ENCODE measurements around the gene NOC4L.

DNA sequence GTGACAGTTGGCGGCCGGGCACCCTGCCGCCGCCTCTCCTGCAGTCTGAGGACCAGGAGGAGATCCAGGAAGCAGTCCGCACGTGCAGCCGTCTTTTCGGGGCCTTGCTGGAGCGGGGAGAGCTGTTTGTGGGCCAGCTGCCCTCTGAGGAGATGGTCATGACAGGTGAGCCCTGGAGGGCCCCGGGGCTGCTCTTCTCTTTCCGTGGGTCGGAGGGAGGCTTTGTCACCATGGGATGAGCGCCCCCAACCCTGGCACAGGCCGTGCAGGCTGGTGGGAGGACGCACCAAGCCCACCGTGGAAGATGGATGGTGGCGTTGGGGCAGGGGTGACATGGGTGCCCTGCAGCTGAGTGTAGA lies 532 bp downstream of the NOC4L start:
- TF ChIP-seq, protein P1, sequence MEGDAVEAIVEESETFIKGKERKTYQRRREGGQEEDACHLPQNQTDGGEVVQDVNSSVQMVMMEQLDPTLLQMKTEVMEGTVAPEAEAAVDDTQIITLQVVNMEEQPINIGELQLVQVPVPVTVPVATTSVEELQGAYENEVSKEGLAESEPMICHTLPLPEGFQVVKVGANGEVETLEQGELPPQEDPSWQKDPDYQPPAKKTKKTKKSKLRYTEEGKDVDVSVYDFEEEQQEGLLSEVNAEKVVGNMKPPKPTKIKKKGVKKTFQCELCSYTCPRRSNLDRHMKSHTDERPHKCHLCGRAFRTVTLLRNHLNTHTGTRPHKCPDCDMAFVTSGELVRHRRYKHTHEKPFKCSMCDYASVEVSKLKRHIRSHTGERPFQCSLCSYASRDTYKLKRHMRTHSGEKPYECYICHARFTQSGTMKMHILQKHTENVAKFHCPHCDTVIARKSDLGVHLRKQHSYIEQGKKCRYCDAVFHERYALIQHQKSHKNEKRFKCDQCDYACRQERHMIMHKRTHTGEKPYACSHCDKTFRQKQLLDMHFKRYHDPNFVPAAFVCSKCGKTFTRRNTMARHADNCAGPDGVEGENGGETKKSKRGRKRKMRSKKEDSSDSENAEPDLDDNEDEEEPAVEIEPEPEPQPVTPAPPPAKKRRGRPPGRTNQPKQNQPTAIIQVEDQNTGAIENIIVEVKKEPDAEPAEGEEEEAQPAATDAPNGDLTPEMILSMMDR (IDR thresholded peaks at IDR 0.05), result no peak
- no peak for TF ChIP-seq POLR2A (IDR thresholded peaks at IDR 0.05)
